NK-92 treated with Interleukin-12 subunit alpha and Interleukin-12 subunit beta, amount 100 ng/mL, for 24 hours (cell line): ENCODE measurements around the gene TRIM52.
"Not testable (repeated sequence)": the region's sequence is repeated elsewhere in the genome, so short reads cannot be mapped to it uniquely, and the experiment has no call there.

Experiments used
- DNase-seq: peaks from one replicate; lab custom pipeline; 2025; lab: John Stamatoyannopoulos, UW

TRIM52 gene

GRCh38 chr5:181260720-181261319 lies at the start of gene TRIM52:
Gene TRIM52, minus strand, starts transcription at chr5:181261143. Its CDS starts 330 bp downstream, at chr5:181260813.
- no peak for DNase-seq

GRCh38 chr5:181287331-181287730 lies 26.4 kb upstream of the TRIM52 start:
- not testable (repeated sequence) for DNase-seq

GRCh38 chr5:181285962-181286705 lies 25.2 kb upstream of the TRIM52 start:
- DNase-seq, result not testable (repeated sequence)

GRCh38 chr5:181283841-181284755 lies 23.2 kb upstream of the TRIM52 start:
- DNase-seq, result not testable (repeated sequence)

GRCh38 chr5:181283347-181283746 lies 22.4 kb upstream of the TRIM52 start:
- no peak for DNase-seq

- no peak for DNase-seq
Measured at GRCh38 chr5:181282874-181283273, 21.9 kb upstream of the TRIM52 start.

- not testable (repeated sequence) for DNase-seq
Measured at GRCh38 chr5:181282415-181282814, 21.5 kb upstream of the TRIM52 start.

GRCh38 chr5:181281984-181282316 lies 21.0 kb upstream of the TRIM52 start:
- DNase-seq, result no peak

GRCh38 chr5:181281077-181281983 lies 20.4 kb upstream of the TRIM52 start:
- no peak for DNase-seq

- DNase-seq, result no peak
Measured at GRCh38 chr5:181280251-181280762, 19.4 kb upstream of the TRIM52 start.

GRCh38 chr5:181273433-181273744 lies 12.4 kb upstream of the TRIM52 start:
- not testable (repeated sequence) for DNase-seq

- DNase-seq, result no peak
Measured at GRCh38 chr5:181271081-181271480, 10.1 kb upstream of the TRIM52 start.

- not testable (repeated sequence) for DNase-seq
Measured at GRCh38 chr5:181267907-181268306, 7.0 kb upstream of the TRIM52 start.

- DNase-seq, result not testable (repeated sequence)
Measured at GRCh38 chr5:181267291-181267904, 6.5 kb upstream of the TRIM52 start.

- DNase-seq, result no peak
Measured at GRCh38 chr5:181265092-181265671, 4.2 kb upstream of the TRIM52 start.

GRCh38 chr5:181263633-181264032 lies 2.7 kb upstream of the TRIM52 start:
- no peak for DNase-seq

- no peak for DNase-seq
Measured at GRCh38 chr5:181261320-181262049, 542 bp upstream of the TRIM52 start.

GRCh38 chr5:181259974-181260719 lies 796 bp downstream of the TRIM52 start:
- no peak for DNase-seq

- no peak for DNase-seq
Measured at GRCh38 chr5:181259283-181259682, 1.7 kb downstream of the TRIM52 start.
